GM18505 (cell line): ENCODE data around the gene DOCK1.

Source experiments
- ATAC-seq: cut with Tn5 transposase; IDR thresholded peaks from one replicate; pipeline ENCODE4 v1.9.1; 2021; ENCODE audit not compliant: unreplicated experiment
- POLR2A ChIP-seq: IDR thresholded peaks from 4 replicates; pipeline ENCODE4 v1.6.1; 2011; ENCODE audit warnings: borderline replicate concordance; ENCODE audit not compliant: insufficient read depth, insufficient read length; ENCODE audit errors: extremely low read depth

DOCK1 gene

DNA sequence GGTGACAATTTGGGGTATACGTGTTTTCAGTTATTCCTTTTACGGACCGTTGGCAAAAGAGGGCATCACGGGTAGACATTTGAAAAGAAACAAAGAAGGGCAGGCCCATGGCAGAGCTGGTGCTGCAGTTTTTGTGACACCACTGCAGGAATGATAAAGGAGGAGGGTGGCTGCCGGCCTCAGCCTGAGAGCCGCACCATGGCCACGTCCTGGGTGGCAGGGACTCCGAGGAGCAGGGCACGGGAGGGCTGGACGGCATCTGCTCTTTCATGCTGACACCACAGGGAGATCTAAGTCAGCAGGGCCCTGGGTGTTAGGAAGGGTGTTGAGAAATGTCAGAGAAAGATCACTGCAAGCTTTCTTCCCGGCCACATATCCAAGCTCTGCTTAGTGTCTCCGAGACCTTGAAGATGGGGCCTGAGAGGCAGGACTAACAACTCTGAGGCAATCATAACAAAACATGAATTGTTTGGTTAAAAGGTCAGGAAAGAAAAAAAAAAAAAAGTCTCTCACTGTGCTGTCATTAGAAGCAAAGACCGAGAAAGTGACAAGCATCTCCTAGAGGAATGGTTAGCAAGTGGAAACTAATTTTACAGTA, 254.5 kb downstream of the DOCK1 start:
- TF ChIP-seq POLR2A: no peak
- no peak for ATAC-seq

- no peak for TF ChIP-seq POLR2A
- no peak for ATAC-seq
These were observed 256.3 kb downstream of the DOCK1 start for GRCh38 chr10:127161482-127161881.

DNA sequence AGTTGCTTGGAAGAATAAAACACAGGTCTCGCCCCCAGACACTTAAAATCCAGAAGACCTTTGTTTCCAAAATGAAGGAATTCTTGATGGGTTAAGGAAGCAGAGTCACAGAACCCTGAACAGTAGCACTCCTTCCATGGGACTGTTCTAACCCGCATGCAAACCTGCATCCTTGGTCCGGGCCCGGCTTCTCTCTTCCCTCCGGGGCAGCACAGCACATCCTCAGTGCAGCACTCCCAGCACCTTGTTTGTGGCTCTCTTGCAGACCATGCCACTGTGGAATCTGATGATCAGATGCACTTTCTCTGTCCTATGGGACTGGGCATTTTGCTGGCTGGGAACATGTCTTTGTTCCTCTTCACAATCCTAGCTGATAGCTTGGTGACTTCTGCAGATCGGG, 257.6 kb downstream of the DOCK1 start:
- no peak for ATAC-seq
- TF ChIP-seq POLR2A: no peak

DNA sequence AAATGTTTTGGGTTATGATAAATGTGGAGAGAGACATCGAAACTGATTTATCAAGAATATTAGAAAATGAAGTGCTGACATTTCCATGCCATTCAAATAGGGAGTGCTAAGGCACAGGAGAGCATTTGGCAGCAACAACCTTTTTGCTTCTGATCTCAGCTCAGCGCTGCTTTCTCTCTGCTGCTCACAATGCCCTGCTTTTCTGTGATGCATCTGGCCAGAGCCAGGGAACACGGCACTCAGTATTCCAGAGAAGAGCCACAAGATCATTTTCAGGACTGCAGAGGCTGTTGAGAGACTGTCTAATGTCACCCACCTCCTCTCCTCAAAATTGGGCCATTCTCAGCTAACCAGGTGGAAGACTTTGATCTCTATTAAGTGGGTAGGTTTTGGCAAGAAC, 263.0 kb downstream of the DOCK1 start:
- TF ChIP-seq POLR2A: no peak
- ATAC-seq: no peak

DNA sequence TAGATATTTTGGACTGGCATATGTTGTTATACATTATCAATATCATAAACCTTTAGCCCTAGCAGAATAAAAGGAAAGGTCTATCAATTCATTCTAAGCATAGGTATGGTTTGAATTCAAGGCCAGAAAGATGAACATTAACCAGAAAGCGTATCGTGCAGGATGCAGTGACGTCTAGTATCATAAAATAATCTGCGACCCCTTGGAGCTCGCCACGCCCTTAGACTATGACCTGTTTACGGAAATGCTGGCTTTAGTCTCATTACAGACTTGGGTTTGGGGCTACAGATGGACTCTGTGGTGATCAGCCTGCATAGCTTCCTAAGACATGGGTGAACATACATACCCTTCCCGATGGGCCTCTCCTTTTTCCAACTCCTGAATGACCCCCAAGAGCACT, 269.6 kb downstream of the DOCK1 start:
- no peak for TF ChIP-seq POLR2A
- ATAC-seq: no peak

DNA sequence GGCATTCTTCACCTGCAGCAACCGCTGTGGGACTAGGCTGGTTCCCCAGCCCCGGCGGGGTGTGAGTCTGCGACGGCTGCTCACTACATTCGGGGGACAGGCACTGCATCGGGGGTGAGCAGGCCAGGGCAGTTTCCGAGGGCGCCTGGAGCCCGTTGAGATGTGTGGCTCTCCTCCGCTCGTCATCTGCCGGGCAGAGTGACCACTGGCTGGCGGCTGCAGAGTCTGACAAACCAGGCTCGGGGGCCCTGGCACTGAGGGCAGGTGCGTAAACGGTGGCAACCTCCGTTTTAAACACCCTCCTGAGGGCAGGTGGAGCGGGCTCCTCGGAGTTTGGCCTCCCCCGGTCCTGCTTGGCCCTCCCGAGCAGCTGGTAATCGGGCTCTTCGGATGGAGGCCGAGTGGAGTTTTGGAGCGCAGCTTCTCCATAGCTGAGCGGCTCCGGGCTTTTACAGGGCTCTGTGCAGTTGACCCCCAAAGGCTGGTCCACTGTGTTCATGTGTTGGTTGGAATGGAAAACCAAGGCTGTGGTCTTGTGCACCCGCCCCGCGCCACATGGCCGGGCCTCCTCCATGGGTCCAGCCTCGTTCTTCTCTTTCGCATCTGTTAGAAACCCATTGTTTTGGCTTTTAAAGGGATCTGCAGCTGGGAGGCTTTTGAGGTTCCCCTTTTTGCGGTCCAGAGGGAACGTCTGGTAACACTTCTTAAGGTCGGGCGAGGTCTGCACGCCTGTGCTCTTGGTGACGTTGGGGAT, 270.3 kb downstream of the DOCK1 start:
- TF ChIP-seq POLR2A: no peak
- no peak for ATAC-seq

DNA sequence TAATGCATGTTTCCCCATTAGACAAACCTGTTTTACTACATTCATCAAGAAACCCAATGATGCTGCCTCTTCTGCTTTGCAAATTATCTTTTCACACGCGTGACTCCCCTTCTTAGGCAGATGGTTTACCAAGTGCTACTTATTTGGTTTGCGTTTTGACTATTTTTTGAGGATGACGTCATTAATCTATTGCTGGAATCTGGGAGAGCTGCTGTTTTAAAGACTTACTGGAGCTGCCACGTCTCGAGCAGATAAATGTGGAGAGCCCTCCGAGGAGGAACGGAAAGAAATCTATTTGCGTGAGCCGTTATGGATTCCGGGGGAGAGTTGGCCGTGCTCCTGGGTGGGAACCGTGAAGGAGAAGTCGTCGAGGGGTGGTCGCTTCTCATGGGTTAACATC, 271.4 kb downstream of the DOCK1 start:
- ATAC-seq: no peak
- TF ChIP-seq POLR2A: no peak

DNA sequence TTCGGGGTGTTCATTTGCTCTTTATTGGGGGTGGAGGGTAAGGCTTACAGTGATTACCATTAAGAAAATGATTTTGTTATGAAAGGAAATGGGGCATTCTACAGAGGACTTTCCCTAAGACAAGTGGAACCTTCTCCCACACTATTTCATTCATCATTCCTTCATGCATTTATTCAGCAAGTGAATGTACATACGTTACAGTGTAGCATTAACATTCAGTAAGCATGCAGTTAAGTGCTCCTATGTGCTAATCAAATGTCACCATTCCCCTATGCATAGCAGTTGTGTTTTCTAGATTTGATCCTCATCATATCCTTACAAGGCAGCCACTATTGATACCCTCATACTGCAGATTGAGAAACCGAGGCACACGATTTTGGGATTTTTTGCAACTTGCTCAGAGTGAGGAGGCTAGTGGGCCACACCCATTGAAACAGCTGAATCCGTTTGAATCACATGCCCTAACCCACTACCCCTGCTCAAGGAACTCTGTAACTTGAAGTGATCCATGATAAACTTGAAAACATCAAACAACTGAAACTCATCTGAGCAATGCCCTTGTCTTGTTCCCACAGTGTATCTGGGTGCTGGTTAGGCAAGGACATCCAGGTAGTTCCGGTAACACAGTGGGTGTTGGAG, 274.5 kb downstream of the DOCK1 start:
- ATAC-seq: no peak
- no peak for TF ChIP-seq POLR2A

DNA sequence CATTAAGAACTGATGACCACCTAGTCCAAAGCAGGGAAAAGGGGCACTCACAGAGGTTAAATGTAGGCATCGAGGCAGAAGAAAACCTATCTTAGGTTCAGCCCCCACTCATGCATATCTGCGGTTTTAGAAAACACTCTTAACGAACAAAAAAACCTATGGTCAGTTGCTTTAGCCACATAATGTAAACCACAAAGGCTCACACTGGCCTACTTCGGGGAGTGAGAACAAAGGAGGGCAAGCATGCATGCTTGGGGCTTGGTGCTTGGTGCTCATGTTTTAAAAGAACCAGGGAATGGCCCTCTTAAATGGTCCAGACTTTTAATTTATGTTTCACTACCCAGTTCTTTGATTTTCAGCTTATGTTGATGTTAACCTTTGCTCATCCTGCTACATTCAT, 276.9 kb downstream of the DOCK1 start:
- no peak for ATAC-seq
- no peak for TF ChIP-seq POLR2A

GRCh38 chr10:127184582-127184981, 279.4 kb downstream of the DOCK1 start:
- ATAC-seq: no peak
- no peak for TF ChIP-seq POLR2A

- no peak for TF ChIP-seq POLR2A
- ATAC-seq: no peak
These were observed 281.6 kb downstream of the DOCK1 start for GRCh38 chr10:127186813-127187212.

GRCh38 chr10:127189226-127189625, 284.0 kb downstream of the DOCK1 start:
- TF ChIP-seq POLR2A: no peak
- ATAC-seq: no peak

DNA sequence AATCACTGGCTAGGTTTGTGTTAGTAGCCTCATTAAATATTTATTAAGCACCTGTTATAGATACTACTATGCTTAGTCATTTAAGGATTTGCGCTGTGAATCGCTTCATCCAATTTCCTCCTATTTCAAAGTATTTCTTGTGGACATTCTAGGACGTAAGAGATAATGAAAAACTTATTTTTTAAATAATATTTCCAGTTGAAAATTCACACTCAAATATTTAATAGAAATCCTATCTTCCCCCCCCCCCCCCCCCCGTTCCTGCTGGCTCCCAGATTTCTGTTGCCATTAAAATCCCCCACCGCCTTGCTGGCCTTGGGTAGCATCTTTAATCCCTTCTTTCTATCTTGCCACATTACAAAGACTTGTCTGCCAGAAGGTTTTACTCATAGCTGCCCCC, 285.2 kb downstream of the DOCK1 start:
- no peak for ATAC-seq
- TF ChIP-seq POLR2A: no peak

DNA sequence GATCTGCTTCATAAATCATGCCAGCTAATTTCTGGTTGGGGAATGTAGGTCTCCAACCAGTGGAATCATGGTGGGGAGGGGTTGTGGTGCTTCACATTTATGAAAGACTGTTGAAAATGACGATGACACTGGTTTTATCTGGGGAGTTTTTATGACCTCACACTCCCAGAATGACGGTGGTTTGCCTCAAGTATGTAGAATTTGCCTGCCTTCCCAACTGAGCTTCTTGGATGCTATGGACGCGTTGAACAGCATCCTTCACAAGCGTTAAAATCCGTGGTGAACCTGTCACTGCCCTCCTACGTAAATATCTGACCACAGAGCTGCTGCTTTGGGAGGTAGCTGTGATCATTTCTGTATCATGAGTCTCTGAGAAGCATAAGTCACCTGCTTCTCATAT, 287.9 kb downstream of the DOCK1 start:
- ATAC-seq: no peak
- TF ChIP-seq POLR2A: no peak

DNA sequence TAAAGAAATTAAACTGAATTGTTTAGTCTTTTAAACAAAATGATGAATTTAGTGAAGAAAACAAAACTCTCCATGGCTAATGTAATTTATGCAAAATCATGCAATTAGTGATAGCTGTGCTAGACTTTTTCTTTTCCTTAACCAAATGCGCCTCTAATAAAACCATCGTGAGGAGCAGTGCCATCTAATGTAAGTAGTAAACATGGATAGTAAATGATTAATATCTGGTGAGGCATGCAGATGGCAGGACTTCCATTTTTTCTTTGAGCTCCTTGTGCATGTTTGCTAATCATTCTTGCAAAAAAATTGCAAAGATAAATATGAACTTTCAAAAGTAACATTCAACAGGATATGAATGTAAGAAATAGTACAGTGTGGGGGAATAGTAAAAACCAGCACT, 288.9 kb downstream of the DOCK1 start:
- ATAC-seq: no peak
- no peak for TF ChIP-seq POLR2A

- no peak for TF ChIP-seq POLR2A
- ATAC-seq: no peak
These were observed 289.4 kb downstream of the DOCK1 start for GRCh38 chr10:127194599-127194998.
